ENCODE data around the gene BCAS3.

Gene BCAS3

GRCh38 chr17:61294286-61294685 lies 616.6 kb downstream of the BCAS3 start:
- in situ Hi-C loops (cut with HindIII; ENCODE audit: low pct_ligation_motif_present, low sequenced_read_pairs): no loop called here
- TF ChIP-seq CTCF (IDR thresholded peaks at IDR 0.05; ENCODE audit: low read depth, low read length, missing control alignments): no peak
- Histone ChIP-seq H3K27ac (no peak overlapping the region), H3K27me3 (replicated peaks) (no peaks in the 10 kb centered on the region), H3K4me3 (ENCODE audit: low read depth, low read length) (no peak overlapping the region), H3K36me3 (replicated peaks) (no peaks in the 10 kb centered on the region)
- DNase-seq: no peak

GRCh38 chr17:61294777-61295176 lies 617.1 kb downstream of the BCAS3 start:
- no peaks in the 10 kb centered on the region for H3K27me3 ChIP-seq (replicated peaks)
- peak overlapping the region; percentile 18 for H3K27ac ChIP-seq
- no peak for TF ChIP-seq CTCF (IDR thresholded peaks at IDR 0.05; ENCODE audit: low read depth, low read length, missing control alignments)
- no peaks in the 10 kb centered on the region for H3K36me3 ChIP-seq (replicated peaks)
- no peak overlapping the region for H3K4me3 ChIP-seq (ENCODE audit: low read depth, low read length)
- peak; percentile 61 for DNase-seq
- in situ Hi-C loops (cut with HindIII; ENCODE audit: low pct_ligation_motif_present, low sequenced_read_pairs): no loop called here

GRCh38 chr17:61296058-61296457 lies 618.4 kb downstream of the BCAS3 start:
- Histone ChIP-seq H3K27ac (no peak overlapping the region), H3K36me3 (replicated peaks) (no peaks in the 10 kb centered on the region), H3K4me3 (ENCODE audit: low read depth, low read length) (no peak overlapping the region), H3K27me3 (replicated peaks) (no peaks in the 10 kb centered on the region)
- in situ Hi-C loops (cut with HindIII; ENCODE audit: low pct_ligation_motif_present, low sequenced_read_pairs): no loop called here
- TF ChIP-seq CTCF (IDR thresholded peaks at IDR 0.05; ENCODE audit: low read depth, low read length, missing control alignments): no peak
- no peak for DNase-seq

- Histone ChIP-seq H3K4me3 (ENCODE audit: low read depth, low read length) (no peak overlapping the region), H3K36me3 (replicated peaks) (no peaks in the 10 kb centered on the region), H3K27me3 (replicated peaks) (no peaks in the 10 kb centered on the region), H3K27ac (no peak overlapping the region)
- no peak for TF ChIP-seq CTCF (IDR thresholded peaks at IDR 0.05; ENCODE audit: low read depth, low read length, missing control alignments)
- DNase-seq: no peak
- in situ Hi-C loops (cut with HindIII; ENCODE audit: low pct_ligation_motif_present, low sequenced_read_pairs): no loop called here
Observed at GRCh38 chr17:61299517-61300513, 622.2 kb downstream of the BCAS3 start.

GRCh38 chr17:61302953-61303816 lies 625.5 kb downstream of the BCAS3 start:
- no peak for DNase-seq
- Histone ChIP-seq H3K27me3 (replicated peaks) (no peaks in the 10 kb centered on the region), H3K4me3 (ENCODE audit: low read depth, low read length) (no peak overlapping the region), H3K36me3 (replicated peaks) (no peaks in the 10 kb centered on the region), H3K27ac (no peak overlapping the region)
- in situ Hi-C loops (cut with HindIII; ENCODE audit: low pct_ligation_motif_present, low sequenced_read_pairs): no loop called here
- no peak for TF ChIP-seq CTCF (IDR thresholded peaks at IDR 0.05; ENCODE audit: low read depth, low read length, missing control alignments)

Data from brain microvascular endothelial cell (primary cell).